ENCODE measurements around the gene ADARB2.
"Not testable (repeated sequence)": the region's sequence is repeated elsewhere in the genome, so short reads cannot be mapped to it uniquely, and the experiment has no call there.

Gene ADARB2

GRCh38 chr10:1173091-1173490 lies 564.2 kb downstream of the ADARB2 start:
- no peak for DNase-seq

GRCh38 chr10:1172256-1172984 lies 564.9 kb downstream of the ADARB2 start:
- no peak for DNase-seq

GRCh38 chr10:1171586-1171985 lies 565.7 kb downstream of the ADARB2 start:
- no peak for DNase-seq

DNA sequence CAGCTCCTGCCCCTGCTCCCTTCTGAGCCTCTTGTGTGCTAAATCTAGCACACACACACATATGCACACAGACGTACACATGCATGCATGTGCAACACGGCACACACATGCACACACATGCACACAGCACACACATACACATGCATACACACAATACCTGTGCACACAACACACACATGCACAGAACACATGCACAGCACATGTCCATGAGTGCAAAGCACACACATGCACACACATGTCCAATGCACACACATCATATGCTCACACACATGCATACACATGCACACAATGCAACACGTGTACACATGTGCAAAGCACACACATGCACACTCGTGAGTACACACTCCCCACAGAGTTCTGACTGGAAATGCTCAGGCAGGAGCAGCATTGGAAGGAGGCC lies 566.1 kb downstream of the ADARB2 start:
- DNase-seq: no peak

DNA sequence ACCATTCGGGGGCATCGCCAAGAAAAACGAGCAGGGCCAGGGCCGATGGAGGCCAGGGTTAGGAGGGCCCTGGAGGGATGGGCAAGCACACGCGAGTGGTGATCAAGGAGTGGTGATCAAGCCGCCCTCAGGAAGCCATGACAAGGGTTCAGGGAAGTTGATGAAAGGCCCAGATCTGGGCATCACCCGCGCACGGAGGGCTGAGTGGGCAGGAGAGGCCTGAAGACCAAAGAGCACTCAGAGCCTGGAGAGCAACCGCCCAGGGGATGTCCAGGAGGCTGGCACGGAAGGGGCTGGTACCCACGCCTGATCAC lies 566.5 kb downstream of the ADARB2 start:
- DNase-seq: no peak

- DNase-seq: no peak
Measured at GRCh38 chr10:1169981-1170866, 567.1 kb downstream of the ADARB2 start.

- DNase-seq: no peak
Measured at GRCh38 chr10:1169186-1169885, 568.0 kb downstream of the ADARB2 start.

DNA sequence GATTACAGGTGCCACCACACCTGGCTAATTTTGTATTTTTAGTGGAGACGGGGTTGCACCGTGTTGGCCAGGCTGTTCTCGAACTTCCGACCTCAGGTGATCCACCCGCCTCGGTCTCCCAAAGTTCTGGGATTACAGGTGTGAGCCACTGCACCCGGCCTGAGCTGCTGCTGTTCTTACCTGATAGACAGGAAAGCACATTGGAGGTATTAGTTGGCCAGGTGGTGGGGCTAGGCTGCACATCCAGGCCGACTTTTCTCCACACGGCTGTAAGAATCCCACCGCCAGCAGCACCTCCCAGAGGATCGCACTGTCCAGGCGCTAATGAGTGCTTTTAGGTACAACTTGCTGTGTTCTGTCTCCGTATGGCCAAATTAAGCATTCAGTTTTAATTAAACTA lies 568.6 kb downstream of the ADARB2 start:
- no peak for DNase-seq

DNA sequence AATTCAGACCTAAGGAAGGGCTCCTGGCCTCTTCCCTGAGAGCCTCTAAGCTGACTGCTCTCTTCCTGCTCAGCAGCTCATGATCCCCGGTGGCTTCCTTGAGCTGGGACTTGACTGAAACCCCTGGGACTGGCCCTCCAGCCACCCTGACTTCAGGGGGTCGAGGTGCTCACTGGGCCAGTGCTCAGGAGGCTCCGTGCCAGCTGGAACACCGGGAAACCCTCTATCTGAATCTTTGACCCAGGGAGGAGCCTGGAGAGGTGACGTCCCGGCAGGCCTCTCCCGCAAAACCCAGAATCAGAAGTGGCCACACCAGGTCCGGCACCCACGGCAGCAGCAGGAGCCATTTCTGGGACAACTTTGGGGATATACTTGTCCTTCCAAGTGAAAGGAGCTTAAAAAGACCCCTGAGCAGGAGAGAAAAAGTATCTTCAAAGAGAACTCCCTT lies 570.5 kb downstream of the ADARB2 start:
- no peak for DNase-seq

DNA sequence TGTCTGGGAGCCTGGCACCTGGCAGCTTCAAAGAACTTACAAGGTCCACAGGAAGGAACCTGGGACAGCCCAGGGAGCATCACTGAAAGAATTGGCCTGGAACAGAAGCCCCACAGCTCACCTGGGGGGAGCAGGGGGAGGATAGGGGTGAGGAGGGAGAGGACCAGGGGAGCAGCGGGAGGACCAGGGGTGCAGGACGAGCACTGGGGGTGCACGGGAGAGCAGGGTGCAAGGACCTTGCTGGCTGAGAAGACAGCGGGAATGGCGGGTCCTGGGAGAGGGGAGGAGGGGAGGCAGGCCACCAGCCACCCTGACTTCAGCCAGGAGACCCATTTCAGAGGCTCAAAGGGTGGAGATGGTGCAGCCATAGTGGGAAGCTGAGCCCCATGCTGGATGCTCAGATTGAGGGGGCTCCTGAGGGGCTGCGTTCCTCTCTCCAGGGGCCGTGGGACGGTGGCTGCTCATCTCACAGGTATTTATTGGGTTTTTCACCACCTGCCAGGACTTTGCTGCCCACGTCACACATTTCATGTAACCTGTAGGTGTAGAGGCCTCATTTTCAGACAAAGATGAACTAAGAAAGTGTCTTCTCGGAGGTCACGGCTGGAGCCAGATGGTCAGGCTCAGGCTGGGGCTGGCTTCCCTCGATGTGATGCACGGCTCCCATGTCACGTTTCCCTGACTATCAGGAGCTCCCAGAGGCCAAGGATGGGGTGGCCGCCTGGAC lies 571.1 kb downstream of the ADARB2 start:
- DNase-seq: no peak

DNA sequence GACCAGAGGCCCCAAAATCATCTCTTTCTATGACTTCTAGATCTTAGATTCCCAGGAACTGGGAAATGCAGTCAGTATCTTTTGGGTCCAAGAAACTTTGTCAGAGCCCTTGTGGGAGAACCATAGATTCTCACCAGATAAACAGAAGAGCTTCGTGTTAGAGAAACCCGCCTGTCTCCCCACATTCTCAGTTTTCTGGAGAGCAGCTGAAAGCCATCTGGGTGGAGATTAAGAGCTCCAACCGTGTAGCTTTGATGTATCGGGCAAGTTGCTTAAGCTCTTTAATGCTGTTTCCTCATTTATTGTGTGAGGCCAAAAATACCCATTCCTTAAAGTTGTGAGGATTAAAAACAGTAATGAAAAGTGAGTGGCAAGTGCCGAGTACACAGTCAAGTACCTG lies 573.5 kb downstream of the ADARB2 start:
- no peak for DNase-seq

DNA sequence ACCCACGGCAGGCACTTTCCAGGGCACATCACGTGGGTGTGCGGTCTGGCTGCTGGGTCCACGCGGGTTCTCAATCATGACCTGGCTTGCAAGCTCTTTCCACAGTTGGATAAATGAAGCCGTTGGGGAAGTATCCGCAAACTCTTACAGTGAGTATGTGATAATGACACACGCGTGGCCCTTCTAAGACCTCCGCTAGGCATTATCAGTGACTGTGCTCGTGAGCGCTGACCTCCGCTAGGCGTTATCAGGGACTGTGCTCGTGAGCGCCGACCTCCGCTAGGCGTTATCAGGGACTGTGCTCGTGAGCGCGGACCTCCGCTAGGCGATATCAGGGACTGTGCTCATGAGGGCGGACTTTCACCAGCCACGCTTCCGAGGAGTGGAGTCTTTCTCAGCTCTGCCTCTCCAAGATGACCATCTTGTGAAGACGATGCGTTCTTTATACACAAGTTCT lies 574.1 kb downstream of the ADARB2 start:
- DNase-seq: no peak

DNA sequence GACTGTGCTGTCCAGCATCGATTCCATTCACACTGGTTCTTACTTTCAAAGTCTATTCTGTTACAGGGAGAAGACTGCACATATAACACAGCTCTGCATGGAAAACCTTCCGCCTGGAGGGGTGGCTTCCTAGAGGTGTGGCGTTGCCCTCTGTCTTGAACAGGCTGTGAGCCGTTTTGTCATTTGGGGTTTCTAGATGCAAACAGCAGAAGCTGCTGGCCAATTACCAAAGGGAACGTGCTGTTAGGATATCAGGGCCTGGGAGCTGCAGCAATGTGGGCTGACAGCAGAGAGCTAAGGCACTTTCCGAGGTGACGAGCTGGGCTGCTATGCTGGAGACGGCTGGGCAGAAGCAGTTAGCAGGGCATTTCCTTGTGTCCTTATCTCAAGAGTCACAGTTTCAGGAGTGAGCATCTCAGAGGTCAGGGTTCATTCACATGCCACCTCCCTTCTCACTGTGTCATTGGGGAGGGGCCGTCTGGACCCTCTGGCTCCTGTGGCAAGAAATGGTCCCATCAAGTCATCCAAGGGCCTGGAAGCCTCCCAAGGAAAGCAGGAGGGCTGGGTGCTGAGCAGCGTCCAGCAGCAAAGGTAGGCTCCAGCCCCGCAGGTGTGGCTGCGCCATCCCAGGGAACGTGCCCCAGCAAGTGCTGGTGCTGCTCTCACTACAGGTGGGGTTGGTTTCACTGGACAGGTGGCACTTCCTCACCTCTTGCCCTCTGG lies 574.7 kb downstream of the ADARB2 start:
- DNase-seq: no peak

DNA sequence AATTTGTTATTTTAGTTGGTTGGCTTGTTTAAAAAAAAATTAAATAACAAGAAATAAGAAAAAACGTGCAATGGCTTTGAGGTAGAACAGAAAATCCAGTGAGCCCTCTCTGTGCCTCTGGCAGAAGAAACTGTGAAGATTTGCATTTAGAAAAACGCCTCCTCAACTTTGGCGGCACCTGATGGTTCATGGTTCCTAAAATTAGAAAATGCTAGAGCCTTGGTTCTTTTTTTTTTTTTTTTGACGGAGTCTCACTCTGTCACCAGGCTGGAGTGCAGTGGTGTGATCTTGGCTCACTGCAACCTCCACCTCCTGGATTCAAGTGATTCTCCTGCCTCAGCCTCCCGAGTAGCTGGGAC lies 576.0 kb downstream of the ADARB2 start:
- DNase-seq: not testable (repeated sequence)

DNA sequence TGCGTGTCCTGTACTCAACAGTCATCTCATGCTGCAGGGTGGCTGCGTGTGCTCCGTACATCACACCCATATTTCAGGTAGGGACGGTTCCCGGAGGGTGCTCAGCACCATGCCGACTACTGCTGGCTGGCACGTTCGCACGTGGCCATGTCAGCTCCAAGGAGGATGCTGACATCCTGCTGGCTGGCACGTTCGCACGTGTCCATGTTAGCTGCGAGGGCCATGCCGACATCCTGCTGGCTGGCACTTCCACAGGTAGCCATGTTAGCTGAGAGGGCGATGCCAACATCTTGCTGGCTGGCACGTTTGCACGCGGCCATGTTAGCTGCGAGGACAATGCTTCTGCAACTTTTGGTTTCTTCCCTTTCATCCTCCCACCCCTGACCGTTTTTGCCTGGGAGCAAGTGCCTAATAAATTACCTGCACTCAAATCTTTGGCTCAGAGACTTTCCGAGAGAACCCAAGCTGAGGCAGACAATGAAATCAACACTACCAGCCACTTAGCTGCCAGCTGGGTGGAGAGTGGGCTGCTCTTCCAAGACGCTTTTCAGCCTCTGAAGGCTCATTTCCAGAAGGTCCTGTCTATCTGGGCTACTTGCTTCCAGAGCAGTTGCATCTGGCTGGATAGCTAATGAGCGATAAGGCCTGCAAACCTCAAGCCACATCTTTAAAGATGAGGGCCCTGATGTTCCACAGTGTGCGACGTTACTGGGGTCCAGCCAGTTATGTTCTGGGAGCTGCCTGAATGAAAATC lies 576.6 kb downstream of the ADARB2 start:
- no peak for DNase-seq

GRCh38 chr10:1159131-1160061 lies 577.9 kb downstream of the ADARB2 start:
- DNase-seq: no peak

- not testable (repeated sequence) for DNase-seq
Measured at GRCh38 chr10:1158536-1158935, 578.8 kb downstream of the ADARB2 start.

- DNase-seq: no peak
Measured at GRCh38 chr10:1158066-1158465, 579.3 kb downstream of the ADARB2 start.

- DNase-seq: no peak
Measured at GRCh38 chr10:1157615-1157933, 579.8 kb downstream of the ADARB2 start.

DNA sequence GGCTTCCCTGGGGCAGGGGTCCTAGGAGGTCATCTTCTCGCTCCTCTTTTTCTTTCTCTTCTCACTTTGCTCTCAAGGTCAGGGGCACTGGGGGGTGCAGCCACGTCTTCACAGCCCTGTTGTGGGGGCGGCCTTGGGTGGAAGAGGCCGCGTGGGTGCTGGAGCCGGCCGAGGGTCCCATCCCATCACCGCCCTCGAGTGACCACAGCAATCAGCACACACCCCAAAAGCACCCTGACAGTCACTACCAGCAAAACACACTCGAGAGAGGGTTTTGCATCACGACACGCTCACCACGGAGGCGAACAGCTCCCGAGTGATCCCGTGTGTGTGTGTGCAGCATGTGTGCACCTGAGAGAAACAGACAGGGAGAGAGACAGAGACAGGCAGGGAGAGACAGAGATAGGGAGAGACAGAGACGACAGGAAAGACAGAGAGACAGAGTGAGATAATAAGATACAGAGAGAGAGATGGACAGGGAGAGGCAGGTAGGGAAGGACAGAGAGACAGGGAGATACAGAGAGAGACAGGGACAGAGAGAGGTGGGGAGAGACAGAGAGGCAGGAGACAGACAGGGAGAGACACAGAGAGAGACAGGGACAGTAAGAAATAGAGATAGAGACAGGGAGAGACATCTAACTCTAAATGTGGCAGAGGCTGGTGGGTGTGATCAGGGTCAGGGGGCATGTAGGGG lies 580.3 kb downstream of the ADARB2 start:
- no peak for DNase-seq

All from activated CD4-positive, alpha-beta T cell treated with anti-CD3 and anti-CD28 coated beads for 48 hours (primary cell).